ENCODE measurements around the gene UBE2V1. TPM values are rescaled to one million over a fixed set of nuclear protein-coding genes. Genes with fewer than 3 reads are reported as not detected.

The UBE2V1 gene
- total RNA-seq, 1 donor from 2014 or later = 223 TPM

DNA sequence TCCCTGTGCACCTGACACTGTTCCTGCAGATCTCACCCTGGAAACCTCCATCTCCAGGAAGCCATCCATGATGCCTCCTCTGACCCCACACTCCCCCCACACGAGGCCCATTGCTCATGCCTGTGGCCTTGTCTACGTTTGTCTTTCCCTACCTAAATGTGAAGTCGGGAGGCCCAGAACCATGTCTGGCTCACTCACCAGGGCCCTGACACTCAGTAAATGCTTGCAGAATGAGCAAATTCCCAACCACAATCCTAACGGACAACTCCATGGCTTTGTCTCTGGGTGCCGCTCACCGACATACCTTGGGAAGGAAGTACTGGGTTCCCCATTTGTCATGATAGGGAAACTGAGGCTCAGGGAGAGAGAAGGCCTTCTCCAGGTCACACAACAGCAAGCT is 33.3 kb upstream of the UBE2V1 start:
- Mint-ChIP-seq H3K9me3 (ENCODE audit: unreplicated experiment) (no peaks in the 10 kb centered on the region), H3K4me1 (ENCODE audit: unreplicated experiment) (peaks cover 44% of the 10 kb centered on the region), H3K27me3 (ENCODE audit: unreplicated experiment) (no peaks in the 10 kb centered on the region), H3K4me3 (ENCODE audit: unreplicated experiment) (peak overlapping the region; percentile 40), H3K27ac (ENCODE audit: unreplicated experiment) (peak overlapping the region; percentile 90), H3K36me3 (ENCODE audit: low read depth, unreplicated experiment) (peaks cover 28% of the 10 kb centered on the region)
- DNase-seq (ENCODE audit: low spot score) = no peak
- TF ChIP-seq, protein P1, sequence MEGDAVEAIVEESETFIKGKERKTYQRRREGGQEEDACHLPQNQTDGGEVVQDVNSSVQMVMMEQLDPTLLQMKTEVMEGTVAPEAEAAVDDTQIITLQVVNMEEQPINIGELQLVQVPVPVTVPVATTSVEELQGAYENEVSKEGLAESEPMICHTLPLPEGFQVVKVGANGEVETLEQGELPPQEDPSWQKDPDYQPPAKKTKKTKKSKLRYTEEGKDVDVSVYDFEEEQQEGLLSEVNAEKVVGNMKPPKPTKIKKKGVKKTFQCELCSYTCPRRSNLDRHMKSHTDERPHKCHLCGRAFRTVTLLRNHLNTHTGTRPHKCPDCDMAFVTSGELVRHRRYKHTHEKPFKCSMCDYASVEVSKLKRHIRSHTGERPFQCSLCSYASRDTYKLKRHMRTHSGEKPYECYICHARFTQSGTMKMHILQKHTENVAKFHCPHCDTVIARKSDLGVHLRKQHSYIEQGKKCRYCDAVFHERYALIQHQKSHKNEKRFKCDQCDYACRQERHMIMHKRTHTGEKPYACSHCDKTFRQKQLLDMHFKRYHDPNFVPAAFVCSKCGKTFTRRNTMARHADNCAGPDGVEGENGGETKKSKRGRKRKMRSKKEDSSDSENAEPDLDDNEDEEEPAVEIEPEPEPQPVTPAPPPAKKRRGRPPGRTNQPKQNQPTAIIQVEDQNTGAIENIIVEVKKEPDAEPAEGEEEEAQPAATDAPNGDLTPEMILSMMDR (IDR thresholded peaks at IDR 0.05; ENCODE audit: unreplicated experiment) = no peak

DNA sequence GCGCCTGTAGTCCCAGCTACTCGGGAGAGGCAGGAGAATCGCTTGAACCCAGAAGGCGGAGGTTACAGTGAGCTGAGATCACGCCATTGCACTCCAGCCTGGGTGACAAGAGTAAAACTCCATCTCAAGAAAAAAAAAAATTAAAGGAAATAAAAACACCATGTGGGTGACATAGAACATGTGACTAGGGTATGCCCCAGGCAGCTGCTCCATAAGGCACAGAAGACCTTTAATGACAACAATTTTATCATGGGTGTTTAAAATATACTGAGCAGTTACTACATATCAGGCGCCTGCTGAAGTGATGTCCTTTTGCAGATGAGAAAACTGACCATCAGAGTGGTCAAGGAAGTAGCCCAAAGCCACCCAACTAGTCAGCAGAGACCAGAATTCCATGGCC is 32.6 kb upstream of the UBE2V1 start:
- no peak overlapping the region for H3K4me3 Mint-ChIP-seq (ENCODE audit: unreplicated experiment)
- H3K9me3 Mint-ChIP-seq (ENCODE audit: unreplicated experiment) = no peaks in the 10 kb centered on the region
- H3K36me3 Mint-ChIP-seq (ENCODE audit: low read depth, unreplicated experiment) = peaks cover 29% of the 10 kb centered on the region
- TF ChIP-seq, protein P1 (IDR thresholded peaks at IDR 0.05; ENCODE audit: unreplicated experiment) = no peak
- no peaks in the 10 kb centered on the region for H3K27me3 Mint-ChIP-seq (ENCODE audit: unreplicated experiment)
- peaks cover 39% of the 10 kb centered on the region for H3K4me1 Mint-ChIP-seq (ENCODE audit: unreplicated experiment)
- no peak for DNase-seq (ENCODE audit: low spot score)
- H3K27ac Mint-ChIP-seq (ENCODE audit: unreplicated experiment) = peak overlapping the region; percentile 45

DNA sequence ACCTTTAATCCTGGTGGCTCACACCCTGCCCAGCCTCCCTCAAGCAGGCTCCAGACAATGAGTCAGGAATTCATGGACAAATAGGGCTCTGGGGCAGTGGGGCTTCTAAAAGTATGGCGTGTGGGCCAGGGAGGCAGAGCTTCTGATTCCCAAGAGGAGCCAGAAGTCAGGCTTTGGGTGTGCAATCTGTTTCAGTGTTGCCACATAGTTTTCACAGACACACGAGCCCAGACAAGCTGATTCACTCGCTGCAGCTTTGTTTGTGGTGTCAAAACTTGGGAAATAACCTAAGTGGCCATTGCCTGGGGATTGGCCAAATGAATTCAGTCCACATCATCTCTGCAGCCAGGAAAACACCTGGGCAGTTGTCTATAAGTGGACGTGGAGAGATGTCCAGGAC is 31.4 kb upstream of the UBE2V1 start:
- H3K36me3 Mint-ChIP-seq (ENCODE audit: low read depth, unreplicated experiment) = peaks cover 35% of the 10 kb centered on the region
- H3K4me1 Mint-ChIP-seq (ENCODE audit: unreplicated experiment) = peaks cover 38% of the 10 kb centered on the region
- H3K4me3 Mint-ChIP-seq (ENCODE audit: unreplicated experiment) = no peak overlapping the region
- H3K9me3 Mint-ChIP-seq (ENCODE audit: unreplicated experiment) = no peaks in the 10 kb centered on the region
- H3K27me3 Mint-ChIP-seq (ENCODE audit: unreplicated experiment) = peaks cover 3% of the 10 kb centered on the region
- TF ChIP-seq, protein P1 (IDR thresholded peaks at IDR 0.05; ENCODE audit: unreplicated experiment) = no peak
- H3K27ac Mint-ChIP-seq (ENCODE audit: unreplicated experiment) = no peak overlapping the region
- DNase-seq (ENCODE audit: low spot score) = no peak

DNA sequence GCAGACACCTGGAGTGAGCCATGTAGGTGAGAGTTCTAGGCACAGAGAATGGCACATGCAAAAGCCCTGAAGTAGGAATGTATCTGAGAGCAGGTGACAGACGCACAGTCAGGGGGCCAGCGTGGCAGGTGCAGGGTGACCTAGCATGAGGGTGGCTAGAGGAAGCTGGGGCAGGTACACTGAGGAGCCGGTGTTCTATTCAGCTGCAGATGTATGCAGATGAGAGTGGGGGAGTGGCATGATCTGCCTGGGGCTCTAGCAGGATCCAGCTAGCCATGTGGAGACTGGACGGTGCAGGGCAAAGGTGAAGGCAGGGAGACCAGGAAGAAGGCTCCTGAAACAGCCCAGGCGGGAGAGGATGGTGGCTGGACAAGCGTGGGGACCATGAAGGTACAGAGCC is 29.9 kb upstream of the UBE2V1 start:
- peaks cover 30% of the 10 kb centered on the region for H3K36me3 Mint-ChIP-seq (ENCODE audit: low read depth, unreplicated experiment)
- no peaks in the 10 kb centered on the region for H3K9me3 Mint-ChIP-seq (ENCODE audit: unreplicated experiment)
- H3K4me1 Mint-ChIP-seq (ENCODE audit: unreplicated experiment) = peaks cover 31% of the 10 kb centered on the region
- TF ChIP-seq, protein P1 (IDR thresholded peaks at IDR 0.05; ENCODE audit: unreplicated experiment) = no peak
- H3K27ac Mint-ChIP-seq (ENCODE audit: unreplicated experiment) = no peak overlapping the region
- H3K27me3 Mint-ChIP-seq (ENCODE audit: unreplicated experiment) = peaks cover 3% of the 10 kb centered on the region
- peak overlapping the region; percentile 67 for H3K4me3 Mint-ChIP-seq (ENCODE audit: unreplicated experiment)
- DNase-seq (ENCODE audit: low spot score) = no peak

DNA sequence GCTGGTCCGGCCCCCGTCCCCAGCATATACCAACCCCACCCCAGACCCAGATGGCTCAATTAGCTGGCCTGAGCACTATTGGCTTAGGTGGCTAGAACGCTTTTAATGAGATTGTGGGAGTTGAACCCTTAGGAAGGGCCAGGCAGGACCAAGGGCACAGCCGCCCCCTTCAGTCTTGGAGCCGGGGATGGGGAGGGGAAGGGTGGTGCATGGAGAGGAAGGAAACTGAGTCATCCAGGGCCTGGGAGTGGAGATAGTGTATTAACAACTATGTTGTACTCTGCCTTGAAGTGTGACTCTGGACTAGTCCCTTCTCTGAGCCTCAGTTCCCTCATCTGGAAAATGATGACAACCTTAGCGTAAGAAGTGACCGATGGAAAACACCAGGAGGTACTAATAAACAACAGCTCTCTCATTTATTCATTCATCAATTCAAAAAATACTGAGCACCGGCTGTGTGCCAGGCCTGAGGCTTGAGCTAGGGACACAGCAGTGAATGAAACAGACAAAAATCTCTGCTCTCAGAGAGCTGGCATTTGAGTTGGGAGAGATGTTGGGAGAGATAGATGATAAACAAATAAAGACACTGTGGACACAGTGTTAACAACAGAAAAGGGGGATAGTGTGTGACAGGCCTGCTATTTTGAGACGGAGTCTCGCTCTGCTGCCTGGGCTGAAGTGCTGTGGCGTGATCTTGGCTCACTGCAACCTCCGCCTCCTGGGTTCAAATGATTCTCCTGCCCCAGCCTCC is 29.0 kb upstream of the UBE2V1 start:
- TF ChIP-seq, protein P1 (IDR thresholded peaks at IDR 0.05; ENCODE audit: unreplicated experiment) = no peak
- Mint-ChIP-seq H3K27ac (ENCODE audit: unreplicated experiment) (no peak overlapping the region), H3K27me3 (ENCODE audit: unreplicated experiment) (peaks cover 3% of the 10 kb centered on the region), H3K9me3 (ENCODE audit: unreplicated experiment) (no peaks in the 10 kb centered on the region), H3K36me3 (ENCODE audit: low read depth, unreplicated experiment) (peaks cover 33% of the 10 kb centered on the region), H3K4me1 (ENCODE audit: unreplicated experiment) (peaks cover 23% of the 10 kb centered on the region), H3K4me3 (ENCODE audit: unreplicated experiment) (no peak overlapping the region)
- DNase-seq (ENCODE audit: low spot score) = no peak

Measured in endothelial cell (in vitro differentiated cells).